HG03025 (cell line): Measurements from ENCODE around the gene TAP1.
"Not testable (repeated sequence)": the region's sequence is repeated elsewhere in the genome, so short reads cannot be mapped to it uniquely, and the experiment has no call there.

Experiments used
- ATAC-seq: cut with Tn5 transposase; IDR thresholded peaks from one replicate; pipeline ENCODE4 v1.9.1; 2021; ENCODE audit warnings: mild to moderate bottlenecking, moderate library complexity; ENCODE audit not compliant: unreplicated experiment, low FRiP score

TAP1 gene, protein sequence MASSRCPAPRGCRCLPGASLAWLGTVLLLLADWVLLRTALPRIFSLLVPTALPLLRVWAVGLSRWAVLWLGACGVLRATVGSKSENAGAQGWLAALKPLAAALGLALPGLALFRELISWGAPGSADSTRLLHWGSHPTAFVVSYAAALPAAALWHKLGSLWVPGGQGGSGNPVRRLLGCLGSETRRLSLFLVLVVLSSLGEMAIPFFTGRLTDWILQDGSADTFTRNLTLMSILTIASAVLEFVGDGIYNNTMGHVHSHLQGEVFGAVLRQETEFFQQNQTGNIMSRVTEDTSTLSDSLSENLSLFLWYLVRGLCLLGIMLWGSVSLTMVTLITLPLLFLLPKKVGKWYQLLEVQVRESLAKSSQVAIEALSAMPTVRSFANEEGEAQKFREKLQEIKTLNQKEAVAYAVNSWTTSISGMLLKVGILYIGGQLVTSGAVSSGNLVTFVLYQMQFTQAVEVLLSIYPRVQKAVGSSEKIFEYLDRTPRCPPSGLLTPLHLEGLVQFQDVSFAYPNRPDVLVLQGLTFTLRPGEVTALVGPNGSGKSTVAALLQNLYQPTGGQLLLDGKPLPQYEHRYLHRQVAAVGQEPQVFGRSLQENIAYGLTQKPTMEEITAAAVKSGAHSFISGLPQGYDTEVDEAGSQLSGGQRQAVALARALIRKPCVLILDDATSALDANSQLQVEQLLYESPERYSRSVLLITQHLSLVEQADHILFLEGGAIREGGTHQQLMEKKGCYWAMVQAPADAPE

DNA sequence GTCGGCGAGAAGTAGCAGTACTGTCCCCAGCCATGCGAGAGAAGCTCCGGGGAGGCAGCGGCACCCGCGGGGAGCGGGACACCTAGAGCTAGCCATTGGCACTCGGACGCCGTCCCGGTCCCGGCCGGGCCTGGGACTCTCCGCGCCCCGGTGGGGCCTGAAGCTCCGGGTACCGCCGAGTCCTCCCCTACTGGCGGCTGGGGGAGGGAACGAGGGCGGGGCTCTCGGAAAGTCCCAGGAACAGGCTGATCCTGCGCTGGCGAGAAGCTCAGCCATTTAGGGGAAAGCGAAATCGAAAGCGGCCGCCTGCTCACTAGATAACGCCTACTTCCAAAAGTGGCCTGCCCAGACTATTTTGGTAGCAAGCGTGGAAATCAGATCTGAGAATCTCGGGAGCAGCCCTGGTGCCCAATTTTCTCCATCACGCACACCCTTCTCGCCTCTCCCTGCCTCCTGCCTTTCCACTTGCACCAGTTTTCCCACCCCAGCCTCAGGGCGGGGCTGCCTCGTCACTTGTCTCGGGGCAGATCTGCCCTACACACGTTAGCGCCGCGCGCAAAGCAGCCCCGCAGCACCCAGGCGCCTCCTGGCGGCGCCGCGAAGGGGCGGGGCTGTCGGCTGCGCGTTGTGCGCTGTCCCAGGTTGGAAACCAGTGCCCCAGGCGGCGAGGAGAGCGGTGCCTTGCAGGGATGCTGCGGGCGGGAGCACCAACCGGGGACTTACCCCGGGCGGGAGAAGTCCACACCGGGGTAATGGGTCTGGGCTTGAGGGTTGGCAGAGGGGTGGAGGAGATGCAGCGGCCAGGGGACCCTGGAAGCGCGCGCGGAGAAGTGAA is at the start of gene TAP1, which contains the start of gene PSMB9:
Gene TAP1, minus strand, starts transcription at position 164 of the 835 bp plus-strand sequence. Its CDS starts 68 bp downstream, at position 96.
Gene PSMB9, plus strand, starts transcription at position 652 of the 835 bp plus-strand sequence. Its CDS starts 38 bp downstream, at position 690.
- peak; percentile 69 for ATAC-seq

DNA sequence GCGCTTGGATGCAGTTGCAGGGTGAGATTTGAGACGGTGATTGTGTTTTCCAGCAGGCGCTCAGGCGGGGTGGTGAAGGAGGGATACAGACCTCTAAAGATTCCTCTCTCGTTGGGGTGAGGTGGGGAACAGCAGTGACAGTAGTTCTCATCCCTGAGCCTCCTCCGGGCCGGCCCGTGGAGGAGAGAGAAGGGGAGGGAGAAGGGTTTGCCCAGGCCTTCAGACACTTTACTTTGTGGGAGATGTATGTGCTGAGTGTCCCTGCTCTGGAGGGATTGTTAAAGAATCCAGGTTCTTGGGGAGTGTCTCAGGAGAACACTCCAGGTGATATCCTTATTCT is 41.5 kb upstream of the TAP1 start:
- peak; percentile 18 for ATAC-seq

DNA sequence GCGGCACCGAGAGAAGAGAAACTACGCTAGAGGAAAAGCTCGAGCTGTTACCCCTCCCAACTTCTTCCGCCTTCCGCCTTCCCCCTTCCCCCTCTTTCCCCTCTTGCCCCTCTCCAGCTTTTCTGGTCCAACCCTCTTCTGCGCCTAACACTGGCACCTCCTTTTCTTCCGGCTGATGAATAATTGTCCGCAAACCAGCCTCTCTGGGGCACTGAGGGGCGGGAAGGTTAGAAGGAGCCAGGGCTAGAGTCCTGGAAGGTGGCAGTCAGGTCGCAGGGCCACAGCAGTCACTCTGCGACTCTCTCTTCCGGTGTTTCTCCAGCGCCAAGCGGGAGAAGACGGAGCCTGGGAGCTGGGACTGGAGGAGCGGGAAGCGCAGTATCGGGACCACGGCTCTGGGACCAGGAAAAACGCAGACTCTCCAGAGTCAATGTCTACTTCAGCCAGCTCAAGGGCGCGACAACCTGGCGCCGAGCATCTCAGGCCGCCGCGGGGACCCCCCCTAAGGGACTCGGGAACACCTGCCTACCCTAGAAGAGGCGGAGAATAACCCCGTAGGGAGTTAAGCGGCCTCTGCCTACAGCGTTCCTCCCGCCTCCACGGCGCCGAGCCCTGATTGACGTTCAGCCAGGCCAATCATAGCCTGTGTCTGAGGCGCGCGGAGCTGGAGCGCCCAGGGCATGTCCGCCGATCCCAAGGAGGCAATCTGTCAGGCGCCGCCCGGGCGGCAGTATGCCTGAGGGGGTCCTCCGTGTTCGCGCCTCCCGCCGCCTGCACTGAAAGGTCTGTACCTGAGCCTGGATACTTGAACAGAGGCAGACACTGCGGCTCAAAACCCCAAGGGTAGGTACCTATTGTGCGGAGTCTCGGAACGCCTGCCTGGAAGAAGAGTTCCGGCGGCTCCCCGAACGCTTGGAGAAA is 40.8 kb upstream of the TAP1 start:
- ATAC-seq = peak; percentile 94

DNA sequence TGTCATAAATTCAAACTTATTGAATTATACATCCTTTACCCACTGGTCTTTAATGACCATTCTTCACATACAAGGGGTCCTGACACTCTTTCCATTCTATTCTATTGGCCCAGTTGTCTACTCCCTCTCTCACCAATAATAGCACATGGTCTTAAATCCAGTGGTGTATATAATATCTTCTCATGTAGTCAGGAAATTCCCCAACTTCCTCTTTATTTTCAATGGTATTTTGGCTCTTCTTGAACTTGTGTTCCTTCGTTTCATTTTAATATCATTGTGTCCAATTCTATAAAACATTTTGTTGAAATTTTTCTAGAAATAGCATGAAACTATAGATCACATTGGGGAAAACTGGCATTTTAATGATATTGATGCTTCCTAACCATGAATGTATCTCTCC is 37.3 kb upstream of the TAP1 start:
- ATAC-seq = no peak

DNA sequence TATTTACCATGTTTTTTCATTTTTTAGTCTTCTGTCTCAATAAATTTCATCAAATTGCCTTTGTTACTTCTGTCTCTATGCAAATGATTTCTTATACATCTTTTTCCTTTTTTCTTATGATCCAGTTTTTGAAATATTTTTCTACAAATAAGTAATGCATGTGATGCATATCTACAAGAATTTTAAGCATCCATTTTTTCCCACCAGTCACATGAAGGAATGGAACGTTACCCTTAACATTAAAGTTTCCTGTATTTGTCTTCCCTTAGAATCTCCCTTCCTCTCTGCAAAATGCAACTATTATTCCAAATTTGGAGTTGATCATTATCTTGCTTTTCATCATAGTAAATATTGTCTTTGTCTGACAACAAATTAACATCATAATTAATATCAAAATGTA is 36.0 kb upstream of the TAP1 start:
- no peak for ATAC-seq

DNA sequence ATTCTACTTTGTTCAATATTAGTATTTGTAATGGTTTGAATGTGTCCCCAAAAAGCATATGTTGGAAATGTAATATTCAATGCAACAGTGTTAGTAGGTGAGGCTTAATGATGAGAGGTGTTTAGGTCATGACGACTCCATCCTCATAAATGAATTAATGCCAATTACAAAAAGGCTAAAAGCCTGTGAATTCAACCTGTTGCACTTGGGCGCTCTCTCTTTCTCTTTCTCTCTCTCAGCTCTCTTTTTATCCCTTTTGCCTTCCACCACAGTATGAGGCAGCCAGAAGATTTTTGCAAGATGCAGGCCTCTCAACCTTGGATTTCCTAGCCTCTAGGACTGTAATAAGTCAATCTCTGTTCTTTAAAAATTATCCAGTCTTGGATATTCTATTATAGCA is 35.1 kb upstream of the TAP1 start:
- ATAC-seq = no peak

DNA sequence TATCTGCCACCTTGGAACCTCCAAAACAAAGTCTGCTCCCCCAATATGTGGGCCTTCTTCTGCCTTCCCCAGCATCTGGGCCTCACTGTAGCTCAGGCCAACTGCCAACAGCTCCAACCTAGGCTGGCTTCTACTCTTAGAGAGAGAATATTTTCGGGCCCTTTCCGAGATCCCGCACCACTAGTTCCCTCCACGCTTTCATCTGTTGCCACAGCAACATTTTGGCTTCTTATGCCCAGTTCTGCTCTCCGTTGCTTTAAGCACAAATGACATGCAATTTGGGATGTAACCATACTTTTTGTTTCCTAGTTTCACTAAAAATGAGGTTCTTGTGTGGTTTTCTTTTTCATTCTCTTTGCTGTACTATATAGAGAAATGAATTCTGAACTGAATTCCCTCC is 34.1 kb upstream of the TAP1 start:
- ATAC-seq = no peak

DNA sequence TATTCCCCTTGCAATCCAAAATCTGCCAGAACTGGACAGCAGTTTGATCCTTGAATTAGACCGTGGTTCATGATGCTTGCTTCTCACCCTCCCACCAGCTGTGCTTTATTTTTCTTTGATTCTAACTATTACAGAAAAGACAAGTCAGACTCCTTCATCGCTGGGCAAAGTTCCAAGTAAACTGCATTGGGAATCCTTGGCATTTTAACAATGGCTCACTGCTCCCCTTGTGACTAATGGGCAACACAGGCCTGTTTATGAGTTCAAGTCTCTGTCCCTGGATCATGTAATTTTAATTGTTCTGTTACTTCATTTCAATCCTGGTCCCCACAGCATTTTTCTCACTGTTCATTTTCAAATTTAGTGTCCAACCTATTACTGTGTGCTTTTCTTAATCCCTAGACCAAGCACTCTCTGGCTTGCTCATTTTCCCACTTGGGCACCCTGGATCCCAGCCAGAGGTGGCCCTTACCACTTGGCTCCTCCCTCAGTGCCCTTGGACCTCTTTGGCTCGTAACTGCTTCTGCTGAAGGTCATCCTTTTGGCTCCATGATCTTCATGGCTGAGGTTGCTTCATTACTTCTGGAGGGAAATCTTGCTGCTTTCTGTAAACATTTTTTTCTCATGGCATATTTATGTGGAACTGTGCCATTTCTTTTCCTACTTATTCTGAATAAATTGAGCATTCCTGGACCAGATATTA is 33.3 kb upstream of the TAP1 start:
- ATAC-seq = no peak

DNA sequence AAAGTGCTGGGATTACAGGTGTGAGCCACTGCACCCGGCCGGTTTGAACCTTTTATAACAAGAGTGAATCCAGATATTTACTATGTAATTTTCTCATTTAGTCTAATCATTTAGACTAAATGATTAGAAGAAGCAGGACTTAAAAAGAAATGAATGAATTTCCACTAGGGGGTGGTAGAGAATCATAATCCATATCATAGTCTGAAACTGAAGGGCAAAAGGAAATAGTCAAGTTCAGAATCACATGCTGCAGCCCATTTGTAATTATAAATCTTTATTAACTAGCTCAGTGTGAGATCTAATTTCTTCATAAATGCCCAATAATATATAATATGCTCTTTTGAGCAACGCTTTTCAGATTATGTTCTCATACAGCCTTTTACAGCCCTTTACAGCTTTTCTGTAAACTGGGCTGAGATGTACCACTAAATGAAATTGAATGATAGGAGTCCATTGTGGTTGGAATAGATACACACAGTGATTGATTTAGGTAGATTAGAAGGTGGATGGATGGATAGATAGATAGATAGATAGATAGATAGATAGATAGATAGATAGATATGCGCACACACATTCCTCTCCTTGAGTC is 32.3 kb upstream of the TAP1 start:
- ATAC-seq = no peak

DNA sequence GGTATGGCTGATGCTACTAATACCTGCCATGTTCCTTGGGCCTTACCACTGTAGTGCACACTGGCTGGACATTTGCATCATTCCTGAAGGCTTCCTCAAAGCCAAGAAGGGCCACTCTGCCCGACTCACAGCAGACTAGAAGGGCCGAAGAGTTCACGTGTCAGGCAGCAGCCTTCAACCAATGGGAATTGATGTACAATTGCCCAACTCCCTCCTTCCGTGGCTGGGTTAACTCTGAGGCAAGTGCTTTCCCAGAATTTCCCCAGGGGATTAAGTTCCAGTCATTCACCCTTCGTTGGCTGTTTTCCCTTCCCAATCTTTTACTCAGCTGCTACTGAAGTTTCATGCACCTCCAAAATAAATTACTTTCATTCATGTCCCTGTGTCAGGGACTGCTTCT is 30.3 kb upstream of the TAP1 start:
- no peak for ATAC-seq

DNA sequence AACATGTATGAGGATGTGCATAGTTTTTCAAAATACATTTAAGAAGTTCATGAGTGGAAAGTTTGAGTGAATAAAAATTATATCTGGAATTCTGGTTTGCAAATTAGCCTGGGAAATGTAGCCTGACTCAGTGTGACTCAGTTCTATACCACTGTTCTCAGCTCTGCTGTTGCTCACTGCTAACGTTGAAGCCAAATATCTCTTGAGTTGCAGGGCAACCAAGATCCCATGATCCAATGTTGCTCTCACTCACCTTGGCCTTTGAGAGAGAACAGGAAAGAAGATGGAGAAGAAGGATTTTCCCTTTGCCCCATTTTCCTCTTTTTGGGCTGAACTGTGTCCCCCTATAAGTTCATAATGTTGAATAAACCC is 29.4 kb upstream of the TAP1 start:
- no peak for ATAC-seq

DNA sequence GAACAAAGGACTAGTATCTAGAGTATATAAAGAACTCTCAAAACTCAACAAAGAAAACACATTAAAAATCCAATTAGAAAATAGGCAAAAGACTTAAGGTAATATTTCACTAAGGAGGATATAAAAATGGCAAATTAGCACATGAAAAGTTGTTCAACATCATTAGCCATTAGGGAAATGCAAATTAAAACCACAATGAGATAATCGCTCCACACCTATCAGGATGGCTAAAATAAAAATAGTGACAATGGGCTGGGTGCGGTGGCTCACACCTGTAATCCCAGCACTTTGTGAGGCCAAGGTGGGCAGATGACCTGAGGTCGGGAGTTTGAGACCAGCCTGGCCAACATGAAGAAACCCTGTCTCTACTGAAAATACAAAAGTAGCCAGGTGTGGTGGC is 27.5 kb upstream of the TAP1 start:
- not testable (repeated sequence) for ATAC-seq

DNA sequence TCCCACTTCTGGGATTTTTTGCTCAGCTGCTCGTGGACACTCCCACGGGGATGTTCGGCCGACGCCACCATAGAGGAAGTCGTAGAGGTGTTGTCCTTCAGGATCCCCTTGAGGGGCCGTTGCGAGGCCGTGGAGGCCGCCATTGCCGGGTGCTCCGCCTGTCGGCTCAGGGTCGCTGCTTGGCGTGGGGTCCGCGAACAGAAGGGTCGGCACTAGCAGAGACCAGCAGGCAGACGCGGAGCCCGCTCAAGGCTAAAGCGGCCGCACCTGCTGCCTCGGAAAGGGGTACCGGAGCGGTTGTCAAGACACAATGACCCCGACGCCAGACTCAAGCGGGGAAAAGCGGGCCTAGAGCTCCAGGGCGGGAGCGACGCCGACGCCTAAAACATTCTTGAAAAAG is 26.2 kb upstream of the TAP1 start:
- ATAC-seq = no peak

DNA sequence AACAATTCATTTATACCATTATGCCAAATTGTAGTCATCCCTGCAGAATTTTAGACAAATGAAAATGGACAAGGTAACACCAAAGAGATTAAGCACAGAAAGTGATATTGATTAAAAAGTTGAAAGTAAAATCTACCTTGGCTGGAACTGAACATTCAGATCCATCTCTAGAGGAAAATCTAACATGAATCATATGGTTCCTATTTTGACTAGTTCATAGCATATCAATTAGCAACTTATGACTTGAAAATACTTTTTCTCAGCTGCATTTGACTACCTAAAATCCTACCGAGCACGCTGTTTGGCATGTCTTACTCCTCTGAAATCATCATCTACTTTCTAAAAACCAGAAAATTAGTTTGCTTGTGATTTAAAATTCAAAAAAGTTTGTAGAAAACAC is 23.1 kb upstream of the TAP1 start:
- ATAC-seq = no peak

DNA sequence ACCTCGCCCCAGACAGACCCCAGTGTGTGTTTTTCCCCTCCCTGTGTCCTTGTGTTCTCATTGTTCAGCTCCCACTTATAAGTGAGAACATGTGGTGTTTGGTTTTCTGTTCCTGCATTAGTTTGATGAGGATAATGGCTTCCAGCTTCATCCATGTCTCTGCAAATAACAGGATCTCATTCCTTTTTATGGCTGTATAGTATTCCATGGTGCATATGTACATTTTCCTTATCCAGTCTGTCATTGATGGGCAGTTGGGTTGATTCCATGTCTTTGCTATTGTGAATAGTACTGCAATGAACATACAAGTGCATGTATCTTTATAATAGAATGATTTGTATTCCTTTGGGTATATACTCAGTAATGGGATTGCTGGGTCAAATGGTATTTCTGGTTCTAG is 20.4 kb upstream of the TAP1 start:
- ATAC-seq = not testable (repeated sequence)

DNA sequence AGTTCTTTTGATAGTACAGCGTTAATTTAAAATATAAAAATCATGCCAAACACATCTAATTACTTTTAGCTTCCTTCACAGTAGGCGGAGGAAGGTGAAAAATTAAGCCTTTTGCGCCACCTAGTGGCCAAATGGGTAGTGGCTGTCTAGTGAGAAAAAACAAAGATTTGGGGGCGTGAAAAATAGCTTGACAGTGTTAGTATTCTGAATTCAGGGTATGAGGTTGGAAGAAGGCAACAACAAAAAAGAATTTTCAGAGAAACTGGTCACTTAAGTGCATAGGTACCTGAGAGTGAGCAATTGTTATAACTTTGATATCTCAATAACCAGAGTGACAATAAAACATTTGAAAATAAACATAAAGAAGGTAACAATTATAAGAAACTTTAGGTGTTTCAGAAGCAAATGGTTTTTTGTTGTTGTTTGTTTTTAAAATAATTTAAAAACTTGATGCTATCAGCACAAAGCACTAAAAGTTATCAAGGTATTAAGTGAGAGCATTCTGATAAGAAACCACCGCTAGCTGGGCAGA is 14.8 kb upstream of the TAP1 start:
- ATAC-seq = no peak

DNA sequence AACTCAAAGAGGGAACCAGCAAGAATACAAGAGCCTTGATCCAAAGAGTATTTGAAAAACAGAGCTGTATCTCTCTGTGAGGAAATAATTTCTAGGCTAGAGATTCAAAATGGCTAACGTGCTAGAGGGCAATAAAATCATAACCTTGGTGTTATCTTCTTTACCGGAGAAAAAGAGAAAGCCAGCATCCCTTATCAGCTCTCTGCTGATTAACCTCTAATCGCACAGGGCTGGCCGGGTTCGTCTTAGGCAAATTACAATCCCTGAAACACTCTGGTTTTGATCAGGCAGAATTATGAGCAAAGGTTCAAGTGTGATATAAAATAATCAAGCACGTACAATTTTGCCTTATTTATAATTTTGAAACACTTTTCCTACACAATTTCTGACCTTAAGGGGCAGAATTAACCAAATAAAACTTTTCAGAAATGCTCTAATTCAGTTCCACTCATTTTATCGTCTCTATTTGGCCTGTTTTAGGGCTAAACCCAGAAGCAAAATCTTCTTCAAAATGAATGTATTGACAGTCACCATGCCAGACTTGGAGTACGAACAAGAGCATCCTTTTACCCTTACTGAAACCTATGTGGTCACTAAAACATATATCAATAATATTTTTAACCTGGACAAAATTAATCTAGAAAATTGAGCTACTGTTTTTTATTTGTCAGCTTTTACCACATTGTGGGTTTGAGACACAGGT is 14.2 kb upstream of the TAP1 start:
- ATAC-seq = no peak

DNA sequence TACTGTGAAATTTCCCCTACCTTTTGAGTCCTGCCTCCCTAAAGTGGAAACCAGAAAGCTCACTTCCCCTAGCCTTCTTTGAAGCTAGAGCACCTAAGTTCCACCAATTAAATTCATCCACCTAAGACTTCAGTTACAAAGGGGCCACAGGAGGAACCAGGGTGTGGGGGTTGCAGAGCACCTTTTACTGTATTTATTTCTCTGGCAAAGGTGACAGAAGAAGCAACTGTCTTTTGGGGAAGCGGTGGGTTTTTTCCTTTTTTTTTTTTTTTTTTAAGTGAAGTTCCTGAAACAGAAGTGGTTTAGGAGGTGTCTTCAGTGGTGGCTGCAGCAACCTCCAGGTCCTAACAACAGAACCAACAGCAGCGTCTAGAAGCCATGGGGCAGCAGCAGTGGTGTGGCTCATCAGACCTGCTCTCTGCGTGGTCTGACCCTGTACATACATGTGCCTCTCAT is 13.5 kb upstream of the TAP1 start:
- no peak for ATAC-seq
